ENCODE data around the gene ARHGAP26.

- TF ChIP-seq CTCF (conservative IDR thresholded peaks at IDR 0.05; ENCODE audit: low read depth in 2 of 2), result no peak
- no peak for TF ChIP-seq REST (IDR thresholded peaks at IDR 0.05; ENCODE audit: unreplicated experiment)
- TF ChIP-seq EZH2 (IDR thresholded peaks at IDR 0.05; ENCODE audit: low read depth, unreplicated experiment), result no peak
- no peak for TF ChIP-seq POLR2AphosphoS5 (IDR thresholded peaks at IDR 0.05; ENCODE audit: low read depth)
- no peak for TF ChIP-seq ZNF114 (CRISPR knock-in tag; IDR thresholded peaks at IDR 0.05)
- TF ChIP-seq NANOG (IDR thresholded peaks at IDR 0.05; ENCODE audit: borderline replicate concordance), result no peak
- TF ChIP-seq CREB1 (CRISPR knock-in tag; IDR thresholded peaks at IDR 0.05; ENCODE audit: low read depth), result no peak
- no peak for TF ChIP-seq JUNB (IDR thresholded peaks at IDR 0.05; ENCODE audit: unreplicated experiment)
- TF ChIP-seq ZNF331 (CRISPR knock-in tag; IDR thresholded peaks at IDR 0.05; ENCODE audit: low read depth), result no peak
- TF ChIP-seq ETS1 (IDR thresholded peaks at IDR 0.05), result no peak
- no peak for TF ChIP-seq EZH2phosphoT487 (IDR thresholded peaks at IDR 0.05; ENCODE audit: unreplicated experiment)
These were observed 422.2 kb downstream of the ARHGAP26 start for GRCh38 chr5:143192191-143192900.

Measured in GM23338 (cell line).